Upper lobe of left lung (tissue), 6 donors: ENCODE measurements around the gene LEP. TPM values are rescaled to one million over a fixed set of nuclear protein-coding genes. Genes with fewer than 3 reads are reported as not detected.

Experiments used
- ATAC-seq, 2 donors: fragments of 200-7000 bp; cut with Tn5 transposase; one replicate each; pipeline ENCODE4 v1.9.1; 2022; ENCODE audit warnings: mild to moderate bottlenecking in 2 of 2, moderate library complexity in 2 of 2; ENCODE audit not compliant: low FRiP score in 2 of 2
- DNase-seq, 2 donors: peaks; one replicate each; pipeline ENCODE4 v3.0.0-alpha.2; 2019 to 2020
- H3K27ac ChIP-seq, 4 donors: fragments of 200-600 bp; sonication (generic); one replicate each; pipeline ENCODE4 v1.5.1; 2016 to 2019
- H3K27me3 ChIP-seq, 4 donors: fragments of 200-600 bp; sonication (generic); one replicate each; pipeline ENCODE4 v1.5.1; 2017 to 2019
- H3K36me3 ChIP-seq, 4 donors: fragments of 200-600 bp; sonication (generic); one replicate each; pipeline ENCODE4 v1.5.1; 2016 to 2019
- H3K4me1 ChIP-seq, 4 donors: fragments of 200-600 bp; sonication (generic); one replicate each; pipeline ENCODE4 v1.5.1; 2018 to 2019
- H3K4me3 ChIP-seq, 4 donors: fragments of 200-600 bp; sonication (generic); one replicate each; pipeline ENCODE4 v1.5.1; 2017 to 2019; ENCODE audit warnings: mild to moderate bottlenecking in 2 of 4, moderate library complexity in 1 of 4
- H3K9me3 ChIP-seq, 4 donors: fragments of 200-600 bp; sonication (generic); one replicate each; pipeline ENCODE4 v1.5.1; 2018 to 2019
- EP300 ChIP-seq, 4 donors: sonication (generic); formaldehyde crosslinking; IDR thresholded peaks; one replicate each; pipeline ENCODE4 v1.5.1; 2017; ENCODE audit warnings: antibody characterized with exemption in 4 of 4, control low read depth in 2 of 4
- POLR2A ChIP-seq, 4 donors: fragments of 450-650 bp; IDR thresholded peaks; one replicate each; pipeline ENCODE4 v1.5.1; 2016 to 2017; ENCODE audit warnings: antibody characterized with exemption in 4 of 4, mild to moderate bottlenecking in 2 of 4
- POLR2AphosphoS5 ChIP-seq, 2 donors: sonication (generic); formaldehyde crosslinking; IDR thresholded peaks; one replicate each; pipeline ENCODE4 v1.5.1; 2017; ENCODE audit warnings: antibody characterized with exemption in 2 of 2
- WGBS, 2 donors: methylation state at CpG; one replicate each; pipeline ENCODE4 v1.1.5; 2017 to 2018; 5-methylcytosine and 5-hydroxymethylcytosine counted together
- total RNA-seq, 6 donors: library from RNA; depleted of rRNA in 4 of 6; stranded (reverse); fragments of >200 nt in 4 of 6; gene quantifications; one replicate each; pipeline versions ENCODE4 v1.1.0 to v1.2.1, GENCODE V29; 2016 to 2021
- TF ChIP-seq, protein P1 (sequence below), 6 experiments: fragments of 450-650 bp in 4 of 6; fragments of 200-600 bp in 2 of 6; sonication (generic) in 2 of 6; IDR thresholded peaks; one replicate each; pipeline ENCODE4 v1.5.1; 2016 to 2019; ENCODE audit warnings: antibody characterized with exemption in 6 of 6
- donor health status: DM: no; HTN: no; CAD: no; lungs with moderate emphysema.
- donor health status: DM: no; HTN: yes; CAD: no; lungs with severe emphysema.

Gene LEP
- total RNA-seq, 6 donors from 2014 or later, result not detected

DNA sequence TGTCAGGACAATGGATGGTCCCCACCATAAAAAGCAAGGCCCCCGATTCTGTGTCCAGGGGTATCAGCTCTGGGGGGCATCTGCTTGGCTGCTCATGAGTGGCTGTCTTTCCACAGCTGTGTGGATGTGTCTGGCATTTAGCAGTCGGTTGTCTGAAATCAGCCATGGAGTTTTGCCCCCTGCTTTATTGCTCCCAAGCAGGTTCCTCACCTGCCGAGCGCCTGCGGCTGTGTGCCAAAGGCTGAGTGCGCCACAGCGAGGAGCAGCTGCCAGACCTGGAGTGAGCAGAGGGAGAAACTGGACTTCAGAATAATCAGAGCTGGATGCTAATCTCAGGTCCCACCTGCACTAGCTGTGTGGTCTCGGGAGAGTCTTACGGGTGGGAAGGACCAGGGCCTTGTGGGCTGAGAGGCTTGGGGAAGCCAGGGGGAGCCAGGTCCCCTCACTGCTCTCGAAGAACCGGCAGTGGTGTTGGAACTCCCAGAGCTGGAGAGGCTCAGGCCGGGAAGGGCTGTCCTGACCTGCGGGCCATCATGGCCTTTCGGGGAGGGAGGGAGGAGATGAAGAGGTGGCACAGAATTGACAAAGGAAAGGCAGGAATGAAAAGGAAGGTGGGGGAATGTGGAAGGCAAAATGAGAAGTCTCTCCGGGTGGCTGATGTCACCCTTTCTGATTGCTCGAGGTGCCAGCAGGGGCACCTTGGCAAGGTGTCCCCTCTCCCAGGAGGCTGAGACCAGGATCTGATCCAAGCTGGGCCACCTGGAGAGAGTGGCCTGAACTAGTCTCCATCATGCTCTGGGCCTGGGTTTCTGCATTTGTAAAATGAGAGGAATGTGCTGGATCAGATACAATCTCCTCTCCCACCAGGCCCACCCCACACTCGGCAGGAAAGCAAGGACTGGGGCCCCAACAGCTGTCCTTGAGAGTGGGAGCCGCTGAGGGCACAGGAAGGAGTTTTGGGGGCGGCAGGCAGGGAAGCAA is 30.2 kb upstream of the LEP start:
- no peak for ATAC-seq

DNA sequence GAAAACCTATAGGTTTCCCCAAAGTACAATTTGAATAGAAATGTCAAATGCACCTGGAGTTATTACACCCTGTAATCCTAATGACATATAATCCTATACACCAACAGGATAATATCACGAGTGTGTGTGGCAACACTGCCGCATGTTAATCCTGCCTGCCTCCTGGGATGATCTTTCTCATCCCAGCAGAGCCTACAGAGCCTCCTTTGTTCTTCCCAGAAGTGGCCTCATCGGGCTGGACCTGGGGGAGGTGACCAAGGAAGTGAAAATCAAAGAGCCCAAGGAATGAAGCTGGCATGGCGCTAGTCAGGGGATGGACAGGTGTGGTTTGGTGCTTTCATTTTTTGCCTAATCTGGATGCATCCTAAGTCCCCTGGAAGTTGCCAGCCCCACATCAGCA is 29.5 kb upstream of the LEP start:
- Histone ChIP-seq H3K27me3 (no peaks in the 10 kb centered on the region), H3K4me1 (peaks cover 0 to 5% (median 0%) of the 10 kb centered on the region in 4 donors), H3K4me3 (no peak overlapping the region), H3K27ac (no peak overlapping the region), H3K9me3 (no peaks in the 10 kb centered on the region), H3K36me3 (no peaks in the 10 kb centered on the region)
- 48 to 63% methylated on average over 4 of the region's 4 CpGs for WGBS, 2 donors
- TF ChIP-seq EP300 (IDR thresholded peaks at IDR 0.05), result no peak
- DNase-seq (no peak), ATAC-seq (no peak)

More for the DNA sequence above, 30.2 kb upstream of the LEP start:
- Histone ChIP-seq H3K4me1 (peaks cover 0 to 5% (median 0%) of the 10 kb centered on the region in 4 donors), H3K4me3 (no peak overlapping the region), H3K27me3 (no peaks in the 10 kb centered on the region), H3K9me3 (no peaks in the 10 kb centered on the region), H3K36me3 (no peaks in the 10 kb centered on the region), H3K27ac (no peak overlapping the region)
- no peak for DNase-seq
- TF ChIP-seq, protein P1, sequence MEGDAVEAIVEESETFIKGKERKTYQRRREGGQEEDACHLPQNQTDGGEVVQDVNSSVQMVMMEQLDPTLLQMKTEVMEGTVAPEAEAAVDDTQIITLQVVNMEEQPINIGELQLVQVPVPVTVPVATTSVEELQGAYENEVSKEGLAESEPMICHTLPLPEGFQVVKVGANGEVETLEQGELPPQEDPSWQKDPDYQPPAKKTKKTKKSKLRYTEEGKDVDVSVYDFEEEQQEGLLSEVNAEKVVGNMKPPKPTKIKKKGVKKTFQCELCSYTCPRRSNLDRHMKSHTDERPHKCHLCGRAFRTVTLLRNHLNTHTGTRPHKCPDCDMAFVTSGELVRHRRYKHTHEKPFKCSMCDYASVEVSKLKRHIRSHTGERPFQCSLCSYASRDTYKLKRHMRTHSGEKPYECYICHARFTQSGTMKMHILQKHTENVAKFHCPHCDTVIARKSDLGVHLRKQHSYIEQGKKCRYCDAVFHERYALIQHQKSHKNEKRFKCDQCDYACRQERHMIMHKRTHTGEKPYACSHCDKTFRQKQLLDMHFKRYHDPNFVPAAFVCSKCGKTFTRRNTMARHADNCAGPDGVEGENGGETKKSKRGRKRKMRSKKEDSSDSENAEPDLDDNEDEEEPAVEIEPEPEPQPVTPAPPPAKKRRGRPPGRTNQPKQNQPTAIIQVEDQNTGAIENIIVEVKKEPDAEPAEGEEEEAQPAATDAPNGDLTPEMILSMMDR (IDR thresholded peaks at IDR 0.05), result no peak
- TF ChIP-seq POLR2AphosphoS5 (IDR thresholded peaks at IDR 0.05) (no peak), EP300 (IDR thresholded peaks at IDR 0.05) (no peak), POLR2A (IDR thresholded peaks at IDR 0.05) (no peak)
- WGBS, 2 donors, result 71 to 80% methylated on average over 14 to 19 of the region's 19 CpGs

DNA sequence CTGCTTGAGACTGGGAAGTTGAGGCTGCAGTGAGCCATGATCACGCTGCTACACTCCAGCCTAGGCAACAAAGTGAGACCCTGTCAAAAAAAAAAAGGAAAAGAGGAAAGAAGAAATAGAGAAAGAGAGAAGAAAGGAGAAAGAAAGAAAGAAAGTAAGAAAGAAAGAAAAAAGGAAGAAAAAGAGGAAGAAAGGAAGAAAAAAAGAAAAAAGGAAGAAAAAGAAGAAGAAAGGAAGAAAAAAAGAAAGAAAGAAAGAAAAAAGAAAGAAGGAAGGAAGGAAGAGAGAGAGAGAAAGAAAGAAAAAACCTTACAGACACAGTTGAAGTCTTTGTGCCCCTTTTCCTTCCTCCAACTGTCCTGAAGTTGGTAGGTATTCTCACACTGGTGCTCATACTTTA is 26.6 kb upstream of the LEP start:
- no peak overlapping the region for H3K27ac ChIP-seq
- H3K36me3 ChIP-seq, result no peaks in the 10 kb centered on the region
- H3K4me3 ChIP-seq, result no peak overlapping the region
- peaks cover 0 to 5% (median 0%) of the 10 kb centered on the region in 4 donors for H3K4me1 ChIP-seq
- H3K9me3 ChIP-seq, result no peaks in the 10 kb centered on the region
- H3K27me3 ChIP-seq, result no peaks in the 10 kb centered on the region
- TF ChIP-seq POLR2AphosphoS5 (IDR thresholded peaks at IDR 0.05) (no peak), POLR2A (IDR thresholded peaks at IDR 0.05) (no peak), EP300 (IDR thresholded peaks at IDR 0.05) (no peak)
- TF ChIP-seq, protein P1 (IDR thresholded peaks at IDR 0.05), result no peak
- WGBS, 2 donors, result 100% methylated on average over 1 of the region's 1 CpG
- ATAC-seq (no peak), DNase-seq (no peak)

DNA sequence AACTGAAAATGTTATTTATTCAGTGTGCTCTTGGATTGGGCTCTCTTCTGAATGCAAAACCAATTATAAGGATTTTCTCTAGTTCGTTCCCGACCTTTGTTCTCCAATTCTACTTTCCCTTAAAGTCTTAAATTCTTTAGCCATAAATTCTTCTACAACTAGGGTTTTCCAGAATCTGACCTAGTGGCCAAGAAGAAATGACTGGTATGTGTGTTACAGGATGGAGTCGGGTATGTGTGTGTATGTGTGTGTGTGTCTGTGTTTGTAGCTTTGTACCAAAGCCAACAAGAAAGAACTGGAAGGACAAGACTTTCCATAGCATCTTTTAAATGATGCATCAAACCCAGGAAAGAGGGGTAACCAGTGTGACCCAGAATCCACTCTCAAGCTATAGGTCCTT is 25.8 kb upstream of the LEP start:
- Histone ChIP-seq H3K9me3 (no peaks in the 10 kb centered on the region), H3K27me3 (no peaks in the 10 kb centered on the region), H3K27ac (no peak overlapping the region), H3K4me1 (no peaks in the 10 kb centered on the region), H3K4me3 (no peak overlapping the region), H3K36me3 (no peaks in the 10 kb centered on the region)
- ATAC-seq, result no peak
- 66 to 68% methylated on average over 3 of the region's 3 CpGs for WGBS, 2 donors
- DNase-seq, result no peak
- TF ChIP-seq EP300 (IDR thresholded peaks at IDR 0.05) (no peak), POLR2A (IDR thresholded peaks at IDR 0.05) (no peak)
- TF ChIP-seq, protein P1 (IDR thresholded peaks at IDR 0.05), result no peak

DNA sequence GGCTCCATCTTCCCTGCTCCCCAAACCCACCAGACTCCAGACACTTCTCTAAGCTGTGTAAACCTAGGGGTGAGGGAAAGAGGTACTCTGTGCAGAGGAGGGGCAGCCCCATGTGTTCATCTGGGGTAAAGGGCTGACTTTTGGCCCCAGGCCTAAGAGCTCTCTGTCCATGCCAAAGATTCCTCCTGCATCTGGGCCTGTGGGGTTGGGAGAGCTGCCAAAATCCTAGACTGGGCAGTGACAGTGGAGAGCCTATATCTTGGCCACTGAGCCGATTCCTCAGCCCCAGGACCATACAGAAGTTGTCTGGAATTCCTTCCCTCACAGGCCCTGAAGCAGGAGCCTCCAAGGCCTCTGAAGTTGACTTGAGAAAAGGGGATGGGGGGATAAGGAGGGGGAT is 25.3 kb upstream of the LEP start:
- Histone ChIP-seq H3K27me3 (no peaks in the 10 kb centered on the region), H3K27ac (no peak overlapping the region), H3K4me1 (no peaks in the 10 kb centered on the region), H3K4me3 (no peak overlapping the region), H3K36me3 (no peaks in the 10 kb centered on the region), H3K9me3 (no peaks in the 10 kb centered on the region)
- 40 to 78% methylated on average over 1 of the region's 1 CpG for WGBS, 2 donors
- TF ChIP-seq POLR2A (IDR thresholded peaks at IDR 0.05), result no peak
- no peak for TF ChIP-seq EP300 (IDR thresholded peaks at IDR 0.05)
- TF ChIP-seq, protein P1 (IDR thresholded peaks at IDR 0.05), result no peak
- TF ChIP-seq POLR2AphosphoS5 (IDR thresholded peaks at IDR 0.05), result no peak
- ATAC-seq (no peak), DNase-seq (no peak)
